H1 (cell line): ENCODE measurements around the gene MAPRE3. TPM values are rescaled to one million over a fixed set of nuclear protein-coding genes. Genes with fewer than 3 reads are reported as not detected.

Experiments
- CTCF ChIA-PET: fragments of 300-600 bp; sonication (Branson Sonifier 250); formaldehyde crosslinking; loops from one replicate; lab custom pipeline; 2021; ENCODE audit not compliant: partially characterized antibody; lab: Charles Lee
- POLR2A ChIA-PET: fragments of 300-600 bp; sonication (Branson Sonifier 250); formaldehyde crosslinking; loops from one replicate; lab custom pipeline; 2021; ENCODE audit warnings: inconsistent platforms; ENCODE audit not compliant: partially characterized antibody; lab: Charles Lee
- DNase-seq, 2 experiments: peaks; one replicate each; pipeline versions ENCODE4 v3.0.0 to v3.0.0-alpha.2; 2010 to 2022; ENCODE audit warnings: low spot score in 2 of 2, low read depth in 1 of 2, mixed read lengths in 1 of 2
- FAIRE-seq: peaks from 2 replicates; lab custom pipeline; 2011; peaks lifted over from hg19 to GRCh38; lab: Jason Lieb, UNC
- H2AFZ ChIP-seq: 2 replicates; pipeline ENCODE4 v1.8.1; 2012; ENCODE audit warnings: low read length, inconsistent platforms
- H2AK5ac ChIP-seq: 2 replicates; pipeline ENCODE4 v1.6.1; 2013; ENCODE audit warnings: low read depth, low read length
- H2BK120ac ChIP-seq: replicated peaks from 2 replicates; pipeline ENCODE3; 2013; ENCODE audit warnings: low read depth, low read length, inconsistent platforms
- H2BK12ac ChIP-seq: 2 replicates; pipeline ENCODE4 v1.6.1; 2013; ENCODE audit warnings: low read depth, low read length
- H2BK15ac ChIP-seq: 2 replicates; pipeline ENCODE4 v1.6.1; 2013; ENCODE audit warnings: low read length
- H2BK20ac ChIP-seq: 2 replicates; pipeline ENCODE4 v1.6.1; 2013; ENCODE audit warnings: low read length
- H2BK5ac ChIP-seq: 2 replicates; pipeline ENCODE4 v1.6.1; 2013; ENCODE audit warnings: low read depth, low read length
- H3K14ac ChIP-seq: 2 replicates; pipeline ENCODE4 v1.6.1; 2013; ENCODE audit warnings: inconsistent platforms; ENCODE audit not compliant: insufficient read length
- H3K18ac ChIP-seq: 2 replicates; pipeline ENCODE4 v1.6.1; 2013; ENCODE audit warnings: low read length; ENCODE audit errors: extremely low read depth
- H3K23ac ChIP-seq: 2 replicates; pipeline ENCODE4 v1.6.1; 2013; ENCODE audit warnings: inconsistent platforms; ENCODE audit not compliant: insufficient read length
- H3K23me2 ChIP-seq: 2 replicates; pipeline ENCODE4 v1.6.1; 2013; ENCODE audit warnings: low read depth, low read length
- H3K27ac ChIP-seq: 2 replicates; pipeline ENCODE4 v1.6.1; 2011; ENCODE audit warnings: low read depth, low read length, inconsistent platforms
- H3K27me3 ChIP-seq, 4 experiments: replicated peaks in 1 of 4; 1 replicate in 1 of 4; 2 replicates in 3 of 4; pipeline versions ENCODE4 v1.6.1 to v1.8.1; 2011 to 2013; ENCODE audit warnings: low read length in 3 of 4, mild to moderate bottlenecking in 3 of 4, inconsistent platforms in 2 of 4, mixed read lengths in 2 of 4, moderate library complexity in 1 of 4; ENCODE audit not compliant: control insufficient read depth in 3 of 4, insufficient read depth in 3 of 4; ENCODE audit errors: extremely low read depth in 1 of 4
- H3K36me3 ChIP-seq, 4 experiments: 2 replicates each; pipeline versions ENCODE4 v1.6.1 to v1.8.1; 2011 to 2013; ENCODE audit warnings: mild to moderate bottlenecking in 4 of 4, low read length in 3 of 4, moderate library complexity in 2 of 4, control low read depth in 1 of 4, inconsistent platforms in 1 of 4; ENCODE audit not compliant: insufficient read depth in 4 of 4, control insufficient read depth in 2 of 4
- H3K4ac ChIP-seq: replicated peaks from 2 replicates; pipeline ENCODE3; 2013; ENCODE audit warnings: low read length, low read depth, mixed read lengths, inconsistent platforms; ENCODE audit not compliant: insufficient read length
- H3K4me1 ChIP-seq, 4 experiments: replicated peaks in 1 of 4; 1 replicate in 1 of 4; 2 replicates in 3 of 4; pipeline versions ENCODE4 v1.6.1 to v1.8.1; 2011 to 2013; ENCODE audit warnings: low read length in 3 of 4, inconsistent platforms in 2 of 4, mixed read lengths in 1 of 4; ENCODE audit not compliant: insufficient read depth in 4 of 4, control insufficient read depth in 3 of 4
- H3K4me2 ChIP-seq, 2 experiments: 2 replicates each; pipeline versions ENCODE4 v1.6.1 to v1.8.1; 2011 to 2013; ENCODE audit warnings: low read depth in 2 of 2, low read length in 2 of 2, control low read depth in 1 of 2, inconsistent platforms in 1 of 2, mild to moderate bottlenecking in 1 of 2; ENCODE audit not compliant: insufficient read depth in 1 of 2
- H3K4me3 ChIP-seq, 4 experiments: fragments of 200-600, 300-600 bp in 1 of 4; sonication (generic), shearing (Covaris generic), sonication (Bioruptor Twin) in 1 of 4; 2 replicates each; pipeline versions ENCODE4 v1.5.1 to v1.8.1; 2011 to 2016; ENCODE audit warnings: low read length in 4 of 4, low read depth in 3 of 4, control low read depth in 2 of 4, inconsistent platforms in 2 of 4, mild to moderate bottlenecking in 2 of 4, mixed read lengths in 1 of 4, moderate library complexity in 1 of 4; ENCODE audit not compliant: insufficient read depth in 2 of 4; ENCODE audit errors: extremely low read depth in 1 of 4
- H3K56ac ChIP-seq: replicated peaks from 2 replicates; pipeline ENCODE3; 2013; ENCODE audit warnings: low read depth, mild to moderate bottlenecking, mixed read lengths, low read length, inconsistent platforms; ENCODE audit not compliant: insufficient read length
- H3K79me1 ChIP-seq: 2 replicates; pipeline ENCODE4 v1.6.1; 2013; ENCODE audit warnings: low read depth, low read length, control low read depth
- H3K79me2 ChIP-seq, 2 experiments: 2 replicates each; pipeline versions ENCODE4 v1.6.1 to v1.8.1; 2012 to 2013; ENCODE audit warnings: low read length in 2 of 2, mild to moderate bottlenecking in 2 of 2, inconsistent platforms in 1 of 2; ENCODE audit not compliant: insufficient read depth in 2 of 2, control insufficient read depth in 1 of 2
- H3K9ac ChIP-seq, 4 experiments: replicated peaks in 1 of 4; 1 replicate in 1 of 4; 2 replicates in 3 of 4; pipeline versions ENCODE4 v1.6.1 to v1.8.1; 2011 to 2013; ENCODE audit warnings: low read depth in 3 of 4, low read length in 3 of 4, control low read depth in 2 of 4, mild to moderate bottlenecking in 2 of 4, moderate library complexity in 2 of 4, inconsistent platforms in 1 of 4; ENCODE audit errors: extremely low read depth in 1 of 4
- H3K9me3 ChIP-seq, 2 experiments: 2 replicates each; pipeline versions ENCODE4 v1.6.1 to v1.8.1; 2012 to 2013; ENCODE audit warnings: mild to moderate bottlenecking in 2 of 2, moderate library complexity in 2 of 2, control low read depth in 1 of 2, inconsistent platforms in 1 of 2, low read depth in 1 of 2, low read length in 1 of 2, mixed read lengths in 1 of 2; ENCODE audit not compliant: insufficient read depth in 2 of 2
- H4K20me1 ChIP-seq, 2 experiments: replicated peaks in 1 of 2; 2 replicates each; pipeline versions ENCODE3 to v1.8.1; 2011 to 2013; ENCODE audit warnings: inconsistent platforms in 2 of 2, low read length in 2 of 2, mild to moderate bottlenecking in 1 of 2; ENCODE audit not compliant: insufficient read depth in 2 of 2, control insufficient read depth in 1 of 2
- H4K5ac ChIP-seq: 2 replicates; pipeline ENCODE4 v1.6.1; 2013; ENCODE audit warnings: low read length, low read depth, mixed read lengths, inconsistent platforms; ENCODE audit not compliant: insufficient read length
- H4K8ac ChIP-seq: 2 replicates; pipeline ENCODE4 v1.8.0; 2013; ENCODE audit warnings: mild to moderate bottlenecking, moderate library complexity, low read length, inconsistent platforms; ENCODE audit not compliant: insufficient read depth; ENCODE audit errors: extremely low read depth
- H4K91ac ChIP-seq: replicated peaks from 2 replicates; pipeline ENCODE3; 2013; ENCODE audit warnings: low read length, mixed read lengths, inconsistent platforms; ENCODE audit not compliant: insufficient read length
- ATF2 ChIP-seq: IDR thresholded peaks from 2 replicates; pipeline ENCODE4 v1.6.1; 2012; ENCODE audit warnings: low read length, inconsistent platforms
- CBX5 ChIP-seq: fragments of 300-800, 300-1000 bp; sonication (generic); IDR thresholded peaks from 2 replicates; pipeline ENCODE4 v1.7.1; 2016; ENCODE audit warnings: antibody characterized with exemption, low read length, low read depth
- GTF2F1 ChIP-seq: IDR thresholded peaks from 2 replicates; pipeline ENCODE4 v1.6.1; 2012; ENCODE audit warnings: low read depth, low read length, improper control_type of control experiment, borderline replicate concordance
- HDAC2 ChIP-seq, 2 experiments: fragments of 300-600 bp in 1 of 2; sonication (generic) in 1 of 2; IDR thresholded peaks; 2 replicates each; pipeline ENCODE4 v1.6.1; 2011 to 2012; ENCODE audit warnings: low read depth in 2 of 2, low read length in 2 of 2, mild to moderate bottlenecking in 2 of 2, moderate library complexity in 2 of 2, borderline replicate concordance in 1 of 2, inconsistent platforms in 1 of 2
- KDM4A ChIP-seq: IDR thresholded peaks from one replicate; pipeline ENCODE4 v1.7.1; 2012; ENCODE audit warnings: low read depth, mild to moderate bottlenecking, moderate library complexity, low read length, inconsistent platforms; ENCODE audit not compliant: severe bottlenecking
- PHF8 ChIP-seq: fragments of 200-600 bp; sonication (generic); conservative IDR thresholded peaks from 2 replicates; pipeline ENCODE4 v1.7.1; 2012; ENCODE audit warnings: low read depth, mild to moderate bottlenecking, inconsistent platforms, low read length, moderate library complexity
- POU5F1 ChIP-seq: IDR thresholded peaks from 2 replicates; pipeline ENCODE4 v1.6.1; 2011; ENCODE audit warnings: low read depth, mild to moderate bottlenecking, low read length, moderate library complexity
- RFX5 ChIP-seq: IDR thresholded peaks from 2 replicates; pipeline ENCODE4 v1.6.1; 2011; ENCODE audit warnings: low read depth, low read length, improper control_type of control experiment, borderline replicate concordance
- SP1 ChIP-seq: IDR thresholded peaks from 2 replicates; pipeline ENCODE4 v1.6.1; 2011; ENCODE audit warnings: low read depth, low read length
- SP2 ChIP-seq: IDR thresholded peaks from 2 replicates; pipeline ENCODE4 v1.6.1; 2012; ENCODE audit warnings: mild to moderate bottlenecking, low read length, inconsistent platforms
- TCF12 ChIP-seq: IDR thresholded peaks from 2 replicates; pipeline ENCODE4 v1.6.1; 2011; ENCODE audit warnings: low read depth, mild to moderate bottlenecking, low read length
- WGBS, 2 experiments: shearing (Covaris generic) in 1 of 2; methylation state at CpG; one replicate each; pipeline versions ENCODE4 v1.1.6 to v1.1.7; 2013 to 2015; ENCODE audit warnings: low lambda C conversion rate in 2 of 2, mixed read lengths in 2 of 2, inconsistent platforms in 1 of 2, low coverage in 1 of 2, missing lambda C conversion rate in 1 of 2; ENCODE audit not compliant: insufficient replicate concordance in 2 of 2, insufficient coverage in 1 of 2, insufficient read length in 1 of 2; ENCODE audit errors: extremely low coverage in 1 of 2, missing lambda C conversion rate in 1 of 2; 5-methylcytosine and 5-hydroxymethylcytosine counted together
- polyA plus RNA-seq, 7 experiments: library from polyadenylated mRNA; depleted of rRNA in 3 of 7; stranded (reverse) in 5 of 7; unstranded in 2 of 7; fragments of >200 nt in 5 of 7; fragments of 200-250 nt in 2 of 7; gene quantifications; 1 replicate in 5 of 7; 2 replicates in 1 of 7; 4 replicates in 1 of 7; pipeline versions ENCODE4 v1.2.1 to v1.2.3, GENCODE V29; 2011 to 2013; ENCODE audit warnings: missing spikeins in 2 of 7, mixed read lengths in 2 of 7
- total RNA-seq: library from RNA; stranded (reverse); fragmentation: NEBNext Ultra II Directional; extraction: Animal tissue kit (Norgen Biotek cat#: 25700); gene quantifications from 2 replicates; pipeline ENCODE4 v1.2.1, GENCODE V29; 2021

The MAPRE3 gene
- total and polyA plus RNA-seq, 2 of the 8 experiments (the other 6 are each of a cell fraction or from before 2014, with no cell fraction given), result 4.9 to 6.6 TPM

DNA sequence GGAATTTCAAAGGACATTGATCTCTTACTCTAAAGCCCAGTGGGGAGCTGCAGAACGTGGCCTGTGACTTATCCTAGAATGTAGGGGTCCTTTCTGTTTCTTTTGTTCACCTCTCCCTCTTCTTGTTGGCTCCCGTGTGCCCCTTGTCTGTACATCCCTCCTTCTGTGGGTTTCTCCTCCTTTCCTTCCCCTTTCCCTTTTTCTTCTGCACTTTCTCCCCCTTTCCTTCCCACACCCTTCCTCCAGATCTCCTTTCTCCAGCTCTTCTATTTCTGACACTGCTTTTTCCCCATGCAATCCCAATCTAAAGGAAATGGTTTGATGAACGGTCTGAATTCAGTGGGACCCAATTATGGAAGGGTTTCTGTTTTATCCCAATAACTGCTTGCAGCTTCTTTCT, 35.5 kb upstream of the MAPRE3 start:
- FAIRE-seq (no peak), DNase-seq (no peak)
- H2BK20ac ChIP-seq, result no peak overlapping the region
- no peak overlapping the region for H4K91ac ChIP-seq
- H3K56ac ChIP-seq, result no peak overlapping the region
- H4K8ac ChIP-seq, result no peak overlapping the region
- H2AFZ ChIP-seq, result no peak overlapping the region
- H3K14ac ChIP-seq, result no peak overlapping the region
- no peak overlapping the region for H3K9ac ChIP-seq
- no peak overlapping the region for H2BK5ac ChIP-seq
- no peak overlapping the region for H2BK12ac ChIP-seq
- no peak overlapping the region for H2BK120ac ChIP-seq
- H3K4me1 ChIP-seq, result peaks cover 0 to 5% (median 1%) of the 10 kb centered on the region in 4 experiments; a peak in 4 of 7 replicates
- no peaks in the 10 kb centered on the region; a peak in 1 of 7 replicates for H3K27me3 ChIP-seq
- H3K23ac ChIP-seq, result no peak overlapping the region
- H3K79me2 ChIP-seq, result no peaks in the 10 kb centered on the region
- ChIA-PET POLR2A (no interaction called here), CTCF (interaction anchor here (0.7 to 4.4 kb wide), 8 partner anchors 10 to 93 kb away, joined by 3 to 26 read pairs (median 8); no protein-coding TSS in a partner anchor)
- peaks cover 0 to 5% of the 10 kb centered on the region in 2 experiments for H4K20me1 ChIP-seq
- 65% methylated on average over 3 of the region's 3 CpGs; no CpG with 5 or more reads in 1 of the 2 experiments for WGBS, 2 experiments
- no peak overlapping the region for H2BK15ac ChIP-seq
- no peaks in the 10 kb centered on the region for H3K23me2 ChIP-seq
- H3K36me3 ChIP-seq, result no peaks in the 10 kb centered on the region; a peak in 1 of 8 replicates
- H4K5ac ChIP-seq, result no peak overlapping the region
- H3K18ac ChIP-seq, result no peak overlapping the region
- H3K27ac ChIP-seq, result no peak overlapping the region
- H3K79me1 ChIP-seq, result no peaks in the 10 kb centered on the region
- H3K9me3 ChIP-seq, result no peaks in the 10 kb centered on the region; a peak in 1 of 4 replicates
- no peak overlapping the region for H3K4ac ChIP-seq
- no peak overlapping the region for H3K4me3 ChIP-seq
- no peak overlapping the region for H2AK5ac ChIP-seq
- no peak overlapping the region for H3K4me2 ChIP-seq
- no peak for TF ChIP-seq HDAC2 (IDR thresholded peaks at IDR 0.05; ENCODE audit: borderline replicate concordance in 1 of 2, low read depth in 2 of 2, low read length in 2 of 2)
- no peak for TF ChIP-seq RFX5
- no peak for TF ChIP-seq SP1
- TF ChIP-seq CBX5, result no peak
- TF ChIP-seq GTF2F1, result no peak
- TF ChIP-seq POU5F1, result no peak
- TF ChIP-seq TCF12, result no peak
- no peak for TF ChIP-seq PHF8
- TF ChIP-seq SP2, result no peak
- TF ChIP-seq ATF2, result no peak
- no peak for TF ChIP-seq KDM4A
